GM18520 (cell line): ENCODE measurements around the gene CABCOCO1.
"Not testable (repeated sequence)": the region's sequence is repeated elsewhere in the genome, so short reads cannot be mapped to it uniquely, and the experiment has no call there.

Experiments used
- ATAC-seq: cut with Tn5 transposase; IDR thresholded peaks from one replicate; pipeline ENCODE4 v1.9.1; 2021; ENCODE audit not compliant: unreplicated experiment

CABCOCO1 gene

GRCh38 chr10:61708846-61709245 lies 46.1 kb downstream of the CABCOCO1 start:
- ATAC-seq, result no peak

DNA sequence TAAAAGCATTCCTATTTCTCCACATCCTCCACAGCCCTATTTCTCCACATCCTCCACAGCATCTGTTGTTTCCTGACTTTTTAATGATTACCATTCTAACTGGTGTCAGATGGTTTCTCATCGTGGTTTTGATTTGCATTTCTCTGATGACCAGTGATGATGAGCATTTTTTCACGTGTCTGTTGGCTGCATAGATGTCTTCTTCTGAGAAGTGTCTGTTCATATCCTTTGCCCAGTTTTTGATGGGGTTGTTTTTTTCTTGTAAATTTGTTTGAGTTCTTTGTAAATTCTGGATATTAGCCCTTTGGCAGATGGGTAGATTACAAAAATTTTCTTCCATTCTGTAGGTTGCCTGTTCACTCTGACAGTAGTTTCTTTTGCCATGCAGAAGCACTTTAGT lies 49.4 kb downstream of the CABCOCO1 start:
- ATAC-seq, result not testable (repeated sequence)

DNA sequence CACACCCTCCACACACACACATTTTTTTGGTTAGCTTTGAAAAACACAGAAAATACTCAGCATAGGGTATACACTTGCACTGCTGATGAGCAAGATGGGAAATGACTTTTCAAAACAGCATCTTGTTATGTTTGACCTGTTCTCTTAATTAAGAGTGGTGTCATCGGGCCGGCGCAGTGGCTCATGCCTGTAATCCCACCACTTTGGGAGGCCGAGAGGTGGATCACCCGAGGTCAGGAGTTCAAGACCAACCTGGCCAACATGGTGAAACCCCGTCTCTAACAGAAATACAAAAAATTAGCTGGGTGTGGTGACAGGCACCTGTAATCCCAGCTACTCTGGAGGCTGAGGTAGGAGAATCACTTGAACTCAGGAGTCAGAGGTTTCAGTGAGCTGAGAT lies 56.7 kb downstream of the CABCOCO1 start:
- ATAC-seq, result not testable (repeated sequence)

GRCh38 chr10:61719906-61720305 lies 57.2 kb downstream of the CABCOCO1 start:
- no peak for ATAC-seq

DNA sequence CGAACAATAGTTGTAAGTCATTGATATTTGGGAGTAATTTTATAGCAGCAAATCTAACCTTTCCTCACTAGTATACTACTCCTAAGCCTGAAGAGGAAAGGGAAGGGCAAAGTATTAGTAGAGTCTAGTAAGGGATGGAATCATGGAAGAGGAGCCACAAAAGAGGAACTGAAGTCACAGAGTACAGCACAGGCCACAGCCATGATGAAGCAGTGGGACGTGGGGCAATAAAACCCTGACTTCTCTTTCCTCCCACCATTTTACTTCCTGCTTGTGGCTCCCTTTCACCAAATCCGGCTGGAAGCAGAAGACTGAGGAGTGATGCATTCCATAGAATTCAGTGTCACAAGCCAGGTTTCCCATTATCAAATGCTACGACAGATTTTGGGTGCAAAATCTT lies 58.7 kb downstream of the CABCOCO1 start:
- ATAC-seq, result no peak

- not testable (repeated sequence) for ATAC-seq
Observed at GRCh38 chr10:61725221-61725620, 62.5 kb downstream of the CABCOCO1 start.

DNA sequence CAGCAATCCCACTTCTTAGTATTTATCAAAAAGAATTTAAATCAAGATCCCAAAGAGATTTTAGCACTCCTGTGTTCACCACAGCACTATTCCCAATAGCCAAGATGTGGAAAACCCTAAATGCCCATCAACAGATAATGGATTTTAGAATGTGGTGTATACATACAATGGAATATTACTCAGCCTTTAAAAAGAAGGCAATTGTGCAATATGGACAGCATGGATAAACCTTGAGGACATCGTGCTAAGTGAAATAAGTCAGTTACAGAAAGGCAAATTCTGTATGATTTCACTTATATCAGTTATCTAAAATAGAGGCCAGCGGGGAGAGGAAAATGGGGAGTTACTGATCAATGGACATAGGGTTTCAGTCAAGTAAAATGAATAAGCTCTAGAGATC lies 66.9 kb downstream of the CABCOCO1 start:
- no peak for ATAC-seq

GRCh38 chr10:61730671-61731070 lies 67.9 kb downstream of the CABCOCO1 start:
- ATAC-seq, result no peak

DNA sequence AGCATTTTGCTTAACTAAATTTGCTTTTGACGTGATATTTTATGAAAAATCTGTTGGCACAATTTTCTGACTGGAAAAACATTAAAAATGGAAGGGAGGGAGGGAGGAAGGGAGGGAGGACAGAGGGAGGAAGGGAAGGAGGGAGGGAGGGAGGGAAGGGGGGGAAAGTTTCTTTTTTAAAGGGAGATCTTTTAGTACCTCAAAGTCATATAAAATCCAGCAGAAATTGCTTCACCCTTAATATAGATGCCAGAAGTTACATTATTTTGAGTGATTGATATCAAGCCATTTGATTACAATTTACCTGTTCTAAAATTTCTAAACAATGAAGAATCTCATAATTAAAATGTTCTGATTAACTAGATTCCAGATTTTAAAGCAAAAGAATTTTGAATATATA lies 68.9 kb downstream of the CABCOCO1 start:
- ATAC-seq, result no peak

DNA sequence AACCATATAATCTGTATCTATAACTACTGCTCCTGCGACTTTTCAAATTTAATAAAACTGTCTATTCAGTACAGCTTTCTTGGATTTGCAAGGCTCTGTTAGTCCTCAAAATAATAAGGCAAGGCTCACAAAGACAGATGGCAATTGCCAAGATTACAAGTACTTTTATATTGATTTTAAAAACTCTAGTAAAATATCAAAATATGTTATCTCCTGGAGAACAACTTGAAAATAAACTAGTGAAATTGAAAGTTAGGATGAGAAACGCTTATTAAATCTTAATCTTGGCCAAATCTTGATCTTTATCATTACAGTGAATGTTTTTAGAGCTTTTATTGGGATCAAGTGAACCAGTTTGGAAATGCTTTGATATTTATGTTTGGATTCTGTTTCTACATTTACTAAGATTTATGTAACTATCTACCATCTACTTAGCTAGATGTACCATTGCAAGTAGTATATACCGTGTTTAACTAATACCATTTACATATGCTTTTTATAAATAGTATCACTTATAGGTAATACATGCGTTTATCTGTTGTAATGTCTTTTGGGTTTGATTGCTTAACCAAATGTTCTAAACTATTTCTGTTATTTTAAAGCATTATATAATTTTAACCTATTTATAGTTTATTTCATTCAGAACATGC lies 70.0 kb downstream of the CABCOCO1 start:
- no peak for ATAC-seq

- ATAC-seq, result no peak
Observed at GRCh38 chr10:61733358-61733940, 70.7 kb downstream of the CABCOCO1 start.

GRCh38 chr10:61735882-61736281 lies 73.2 kb downstream of the CABCOCO1 start:
- ATAC-seq, result no peak

DNA sequence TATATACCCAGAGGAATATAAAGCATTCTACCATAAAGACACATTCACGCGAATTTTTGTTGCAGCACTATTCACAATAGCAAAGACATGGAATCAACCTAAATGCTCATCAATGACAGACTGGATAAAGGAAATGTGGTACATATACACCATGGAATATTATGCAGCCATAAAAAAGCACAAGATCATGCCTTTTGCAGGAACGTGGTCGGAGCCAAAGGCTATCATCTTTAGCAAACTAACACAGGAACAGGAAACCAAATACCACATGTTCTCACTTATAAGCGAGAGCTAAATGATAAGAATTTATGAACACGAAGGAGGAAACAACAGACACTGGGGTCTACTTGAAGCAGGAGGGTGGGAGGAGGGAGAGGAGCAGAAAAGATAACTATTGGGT lies 74.7 kb downstream of the CABCOCO1 start:
- not testable (repeated sequence) for ATAC-seq

GRCh38 chr10:61742812-61743211 lies 80.1 kb downstream of the CABCOCO1 start:
- no peak for ATAC-seq

- no peak for ATAC-seq
Observed at GRCh38 chr10:61744469-61744868, 81.7 kb downstream of the CABCOCO1 start.

GRCh38 chr10:61746377-61746776 lies 83.6 kb downstream of the CABCOCO1 start:
- ATAC-seq, result no peak

- no peak for ATAC-seq
Observed at GRCh38 chr10:61747307-61747706, 84.6 kb downstream of the CABCOCO1 start.

DNA sequence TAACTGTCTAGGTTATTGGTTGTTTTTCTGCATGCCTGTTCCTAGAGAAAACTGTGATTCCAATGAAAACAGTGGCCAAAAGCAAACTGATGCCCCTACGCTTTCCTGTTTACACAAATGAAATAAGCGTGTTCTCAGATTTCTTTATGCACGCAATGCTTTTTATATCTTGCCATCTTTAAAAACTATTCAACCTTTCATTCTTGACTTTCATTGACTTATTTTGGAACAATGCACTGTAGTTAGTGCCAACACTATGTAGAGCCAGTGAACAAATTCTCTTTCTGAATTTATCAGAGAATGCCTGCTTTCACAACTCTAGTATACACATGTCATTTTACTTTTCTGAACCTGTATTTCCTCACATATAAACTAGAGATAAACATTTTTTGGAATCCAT lies 86.6 kb downstream of the CABCOCO1 start:
- no peak for ATAC-seq

DNA sequence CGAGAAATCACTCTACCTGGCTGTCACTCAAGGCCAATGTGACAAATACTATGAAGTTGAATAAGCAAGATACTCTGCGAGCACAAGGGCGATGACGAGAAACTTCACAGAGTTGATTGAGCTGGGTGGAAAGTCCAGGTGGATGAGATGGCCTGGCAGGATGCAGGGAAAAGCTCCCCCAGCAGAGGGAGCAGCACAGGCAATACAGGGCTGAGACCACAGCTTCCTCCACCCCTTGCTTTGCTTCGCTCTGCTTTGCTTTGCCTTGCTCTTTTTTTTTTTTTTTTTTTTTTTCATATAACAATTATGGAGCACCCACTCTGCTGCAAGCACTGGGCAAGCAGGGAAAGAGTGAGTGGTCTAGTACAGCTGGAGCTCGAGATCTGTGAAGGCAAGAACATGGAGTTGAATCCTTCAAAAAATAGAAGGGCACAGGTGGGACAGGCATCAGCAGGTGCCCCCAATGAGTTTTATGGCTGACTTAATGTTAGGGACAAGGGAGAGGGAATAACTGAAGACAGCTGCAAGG lies 88.3 kb downstream of the CABCOCO1 start:
- peak; percentile 51 for ATAC-seq

GRCh38 chr10:61751599-61751998 lies 88.9 kb downstream of the CABCOCO1 start:
- ATAC-seq, result no peak

GRCh38 chr10:61752111-61753011 lies 89.6 kb downstream of the CABCOCO1 start:
- no peak for ATAC-seq

DNA sequence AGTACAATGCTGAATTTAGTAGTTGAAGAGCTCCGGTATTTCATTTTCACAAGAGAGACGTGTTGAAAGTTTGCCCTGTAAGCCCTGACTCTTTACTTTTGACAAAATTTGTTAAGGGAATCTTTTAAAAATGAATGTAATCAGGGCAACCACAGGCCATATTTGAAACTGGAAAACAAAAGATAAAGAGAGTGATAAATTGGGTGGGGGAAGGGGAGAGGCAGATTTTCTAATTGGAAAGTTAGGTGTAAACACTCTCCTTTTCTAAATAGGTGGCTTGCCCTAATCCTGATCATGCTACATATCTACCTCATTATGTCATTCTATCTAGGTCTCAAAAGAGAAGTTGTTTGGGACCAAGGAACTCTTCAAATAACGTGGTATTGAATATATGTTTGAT lies 90.7 kb downstream of the CABCOCO1 start:
- ATAC-seq, result no peak
